Measurements from ENCODE around the gene ACTG1.

- TF ChIP-seq, protein P1, sequence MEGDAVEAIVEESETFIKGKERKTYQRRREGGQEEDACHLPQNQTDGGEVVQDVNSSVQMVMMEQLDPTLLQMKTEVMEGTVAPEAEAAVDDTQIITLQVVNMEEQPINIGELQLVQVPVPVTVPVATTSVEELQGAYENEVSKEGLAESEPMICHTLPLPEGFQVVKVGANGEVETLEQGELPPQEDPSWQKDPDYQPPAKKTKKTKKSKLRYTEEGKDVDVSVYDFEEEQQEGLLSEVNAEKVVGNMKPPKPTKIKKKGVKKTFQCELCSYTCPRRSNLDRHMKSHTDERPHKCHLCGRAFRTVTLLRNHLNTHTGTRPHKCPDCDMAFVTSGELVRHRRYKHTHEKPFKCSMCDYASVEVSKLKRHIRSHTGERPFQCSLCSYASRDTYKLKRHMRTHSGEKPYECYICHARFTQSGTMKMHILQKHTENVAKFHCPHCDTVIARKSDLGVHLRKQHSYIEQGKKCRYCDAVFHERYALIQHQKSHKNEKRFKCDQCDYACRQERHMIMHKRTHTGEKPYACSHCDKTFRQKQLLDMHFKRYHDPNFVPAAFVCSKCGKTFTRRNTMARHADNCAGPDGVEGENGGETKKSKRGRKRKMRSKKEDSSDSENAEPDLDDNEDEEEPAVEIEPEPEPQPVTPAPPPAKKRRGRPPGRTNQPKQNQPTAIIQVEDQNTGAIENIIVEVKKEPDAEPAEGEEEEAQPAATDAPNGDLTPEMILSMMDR (IDR thresholded peaks at IDR 0.05): no peak
- TF ChIP-seq EZH2 (IDR thresholded peaks at IDR 0.05; ENCODE audit: borderline replicate concordance, insufficient read depth, low read depth, low read length, poor library complexity, severe bottlenecking): no peak
Observed at GRCh38 chr17:81528651-81529436, 16.2 kb upstream of the ACTG1 start.

Measured in B cell (primary cell).